ENCODE data around the gene INSYN1.

Gene INSYN1

DNA sequence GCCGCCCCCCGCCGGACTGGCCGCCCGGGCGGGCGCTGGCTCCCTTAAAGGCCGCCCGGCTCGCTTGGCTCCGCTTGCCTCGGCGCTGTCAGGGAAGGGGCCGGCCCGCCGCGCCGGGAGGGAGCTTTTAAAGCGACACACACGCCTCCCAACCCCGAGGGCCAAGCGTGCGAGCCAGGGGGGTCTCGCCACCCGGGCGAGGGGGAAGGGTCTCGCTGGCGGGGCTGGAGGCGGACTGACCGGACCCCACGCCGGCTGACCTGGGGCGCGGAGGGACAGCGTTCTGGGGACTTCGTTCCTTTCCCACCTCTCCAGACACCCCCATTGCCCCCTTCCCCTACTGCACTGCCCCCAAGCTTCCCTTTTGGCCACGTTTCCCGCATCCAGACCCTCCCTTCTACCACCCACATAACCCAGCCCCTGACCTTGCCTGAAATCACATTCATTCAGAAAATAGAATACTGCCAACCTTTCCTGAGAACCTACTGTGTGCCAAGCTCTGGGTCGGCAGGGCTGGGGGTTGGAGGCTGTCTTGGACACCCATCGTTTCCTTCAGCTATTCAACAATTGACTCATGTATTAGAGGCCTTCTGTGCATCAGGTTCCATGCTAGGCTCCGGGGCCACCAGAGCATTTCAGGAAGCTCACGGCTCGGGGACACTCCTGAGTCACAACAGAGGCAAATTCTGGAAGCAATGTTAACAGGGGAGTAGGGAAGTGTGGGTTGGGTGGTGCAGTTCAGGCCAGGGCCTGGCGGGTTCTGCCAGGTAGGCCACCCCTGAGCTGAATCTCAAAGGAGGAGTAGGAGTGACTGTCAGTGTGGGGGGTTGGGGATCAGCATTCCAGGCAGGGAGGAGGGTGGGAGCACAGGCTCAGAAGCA is at the start of gene INSYN1:
INSYN1 (minus strand) TSS at position 102 of the 881 bp plus-strand sequence. CDS start 2,221 bp downstream, outside the sequence.
- TF ChIP-seq CTCF (IDR thresholded peaks at IDR 0.05; ENCODE audit: control extremely low read depth, extremely low read depth, low read depth, missing control alignments): no peak
- ChIA-PET POLR2A (no interaction called here), CTCF (interaction anchor here (1.2 kb wide), 1 partner anchor 117 kb away, joined by 3 read pairs; no protein-coding TSS in a partner anchor)
- no peak for DNase-seq (ENCODE audit: extremely low spot score)

GRCh38 chr15:73802431-73803041 is 49.4 kb upstream of the INSYN1 start:
- ChIA-PET POLR2A (no interaction called here), CTCF (no interaction called here)
- no peak for DNase-seq (ENCODE audit: extremely low spot score)
- no peak for TF ChIP-seq CTCF (IDR thresholded peaks at IDR 0.05; ENCODE audit: control extremely low read depth, extremely low read depth, low read depth, missing control alignments)

DNA sequence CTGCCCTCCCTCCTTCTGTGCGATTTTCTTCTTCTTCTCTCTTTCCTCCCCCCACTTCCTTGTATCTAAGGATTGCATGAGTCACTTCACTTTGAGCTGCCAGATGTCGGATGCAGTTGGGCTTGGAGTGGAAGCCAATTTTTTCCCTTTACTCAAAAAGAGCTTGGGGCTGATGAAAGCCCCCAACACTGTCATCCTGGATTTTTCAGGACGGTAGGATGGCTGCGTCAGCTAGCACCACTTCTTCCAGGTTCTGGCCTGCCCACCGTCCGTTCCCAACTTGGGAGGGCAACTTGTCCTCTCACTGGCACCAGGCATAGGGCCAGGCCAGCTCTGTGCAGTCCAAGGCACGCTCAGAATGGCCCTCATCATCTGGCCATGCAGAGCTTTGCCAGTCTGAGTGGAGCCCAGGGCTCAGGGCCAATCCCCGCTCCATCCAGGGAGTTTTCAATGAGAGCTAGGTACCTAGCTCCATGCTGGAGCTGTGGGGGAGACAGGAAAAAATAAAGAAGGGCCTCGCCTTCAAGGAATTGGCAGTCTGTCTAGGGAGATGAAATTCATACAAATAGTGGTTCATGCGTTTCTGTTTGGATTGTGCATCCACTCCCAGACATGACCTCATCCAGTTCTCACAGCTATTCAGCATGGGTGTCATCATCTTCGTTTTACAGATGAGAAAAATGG is 47.7 kb upstream of the INSYN1 start:
- CTCF ChIA-PET: no interaction called here
- POLR2A ChIA-PET: no interaction called here
- DNase-seq (ENCODE audit: extremely low spot score): no peak
- TF ChIP-seq CTCF (IDR thresholded peaks at IDR 0.05; ENCODE audit: control extremely low read depth, extremely low read depth, low read depth, missing control alignments): no peak

- ChIA-PET POLR2A (no interaction called here), CTCF (no interaction called here)
- no peak for TF ChIP-seq CTCF (IDR thresholded peaks at IDR 0.05; ENCODE audit: control extremely low read depth, extremely low read depth, low read depth, missing control alignments)
- DNase-seq (ENCODE audit: extremely low spot score): no peak
Measured at GRCh38 chr15:73799466-73799865, 46.3 kb upstream of the INSYN1 start.

- no peak for DNase-seq (ENCODE audit: extremely low spot score)
- no peak for TF ChIP-seq CTCF (IDR thresholded peaks at IDR 0.05; ENCODE audit: control extremely low read depth, extremely low read depth, low read depth, missing control alignments)
- POLR2A ChIA-PET: no interaction called here
- CTCF ChIA-PET: no interaction called here
Measured at GRCh38 chr15:73797366-73798158, 44.4 kb upstream of the INSYN1 start.

GRCh38 chr15:73796331-73796831 is 43.2 kb upstream of the INSYN1 start:
- no peak for TF ChIP-seq CTCF (IDR thresholded peaks at IDR 0.05; ENCODE audit: control extremely low read depth, extremely low read depth, low read depth, missing control alignments)
- POLR2A ChIA-PET: no interaction called here
- CTCF ChIA-PET: no interaction called here
- no peak for DNase-seq (ENCODE audit: extremely low spot score)

All from GM10248 (cell line).